ENCODE measurements around the gene GLS.

GLS gene

GRCh38 chr2:190974629-190975361 is 94.2 kb downstream of the GLS start:
- DNase-seq (ENCODE audit: low read depth in 1 of 2, low spot score in 1 of 2): no peak
- no peak for TF ChIP-seq SPI1 (IDR thresholded peaks at IDR 0.05; ENCODE audit: borderline replicate concordance, low read depth)
- TF ChIP-seq POLR2AphosphoS5 (IDR thresholded peaks at IDR 0.05; ENCODE audit: low read depth): no peak
- no peak for TF ChIP-seq GABPA (IDR thresholded peaks at IDR 0.05; ENCODE audit: low read depth)
- no peak for TF ChIP-seq CTCF (IDR thresholded peaks at IDR 0.05; ENCODE audit: insufficient read depth, low read length)
- TF ChIP-seq REST (IDR thresholded peaks at IDR 0.05; ENCODE audit: insufficient replicate concordance, low read depth): no peak
- Histone ChIP-seq H3K4me3 (replicated peaks; ENCODE audit: insufficient read depth, low read length) (no peak overlapping the region), H3K27me3 (ENCODE audit: insufficient read depth, poor library complexity, severe bottlenecking) (no peaks in the 10 kb centered on the region), H3K27ac (replicated peaks) (no peak overlapping the region)

GRCh38 chr2:190976521-190976920 is 95.9 kb downstream of the GLS start:
- TF ChIP-seq POLR2AphosphoS5 (IDR thresholded peaks at IDR 0.05; ENCODE audit: low read depth) (no peak), GABPA (IDR thresholded peaks at IDR 0.05; ENCODE audit: low read depth) (no peak), REST (IDR thresholded peaks at IDR 0.05; ENCODE audit: insufficient replicate concordance, low read depth) (no peak), SPI1 (IDR thresholded peaks at IDR 0.05; ENCODE audit: borderline replicate concordance, low read depth) (no peak), CTCF (IDR thresholded peaks at IDR 0.05; ENCODE audit: insufficient read depth, low read length) (no peak)
- DNase-seq (ENCODE audit: low read depth in 1 of 2, low spot score in 1 of 2): no peak
- Histone ChIP-seq H3K27me3 (ENCODE audit: insufficient read depth, poor library complexity, severe bottlenecking) (no peaks in the 10 kb centered on the region), H3K27ac (replicated peaks) (no peak overlapping the region), H3K4me3 (replicated peaks; ENCODE audit: insufficient read depth, low read length) (no peak overlapping the region)

- no peak for DNase-seq (ENCODE audit: low read depth in 1 of 2, low spot score in 1 of 2)
- Histone ChIP-seq H3K27ac (replicated peaks) (no peak overlapping the region), H3K4me3 (replicated peaks; ENCODE audit: insufficient read depth, low read length) (no peak overlapping the region), H3K27me3 (ENCODE audit: insufficient read depth, poor library complexity, severe bottlenecking) (no peaks in the 10 kb centered on the region)
- TF ChIP-seq POLR2AphosphoS5 (IDR thresholded peaks at IDR 0.05; ENCODE audit: low read depth): no peak
- no peak for TF ChIP-seq GABPA (IDR thresholded peaks at IDR 0.05; ENCODE audit: low read depth)
Measured at GRCh38 chr2:190977505-190977904, 96.9 kb downstream of the GLS start.

GRCh38 chr2:190978389-190979053 is 97.9 kb downstream of the GLS start:
- DNase-seq (ENCODE audit: low read depth in 1 of 2, low spot score in 1 of 2): no peak
- Histone ChIP-seq H3K4me3 (replicated peaks; ENCODE audit: insufficient read depth, low read length) (no peak overlapping the region), H3K27ac (replicated peaks) (no peak overlapping the region), H3K27me3 (ENCODE audit: insufficient read depth, poor library complexity, severe bottlenecking) (no peaks in the 10 kb centered on the region)
- TF ChIP-seq GABPA (IDR thresholded peaks at IDR 0.05; ENCODE audit: low read depth): no peak
- TF ChIP-seq POLR2AphosphoS5 (IDR thresholded peaks at IDR 0.05; ENCODE audit: low read depth): no peak
- no peak for TF ChIP-seq REST (IDR thresholded peaks at IDR 0.05; ENCODE audit: insufficient replicate concordance, low read depth)
- no peak for TF ChIP-seq CTCF (IDR thresholded peaks at IDR 0.05; ENCODE audit: insufficient read depth, low read length)
- no peak for TF ChIP-seq SPI1 (IDR thresholded peaks at IDR 0.05; ENCODE audit: borderline replicate concordance, low read depth)
